Measurements from ENCODE around the gene ECHDC3.

DNA sequence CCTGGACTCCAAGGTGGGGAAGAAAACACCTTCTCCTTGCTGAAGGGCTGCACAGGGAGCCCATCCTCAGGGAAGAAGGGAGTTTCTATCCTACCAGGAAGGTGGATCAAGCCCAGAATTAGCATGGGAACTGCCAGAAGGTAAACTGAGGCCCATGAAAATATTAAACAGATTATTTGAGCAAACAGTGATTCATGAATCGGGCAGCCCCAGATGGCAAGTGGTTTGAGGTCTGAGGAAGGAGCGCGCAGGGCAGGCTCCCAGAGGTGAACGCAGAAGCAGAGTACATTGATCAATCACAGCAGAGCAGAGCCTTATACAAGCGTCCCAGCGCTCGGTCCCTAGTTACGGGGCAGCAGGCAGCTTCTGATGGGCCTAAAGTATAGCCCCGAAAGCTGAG, 45.2 kb downstream of the ECHDC3 start:
- TF ChIP-seq, protein P1, sequence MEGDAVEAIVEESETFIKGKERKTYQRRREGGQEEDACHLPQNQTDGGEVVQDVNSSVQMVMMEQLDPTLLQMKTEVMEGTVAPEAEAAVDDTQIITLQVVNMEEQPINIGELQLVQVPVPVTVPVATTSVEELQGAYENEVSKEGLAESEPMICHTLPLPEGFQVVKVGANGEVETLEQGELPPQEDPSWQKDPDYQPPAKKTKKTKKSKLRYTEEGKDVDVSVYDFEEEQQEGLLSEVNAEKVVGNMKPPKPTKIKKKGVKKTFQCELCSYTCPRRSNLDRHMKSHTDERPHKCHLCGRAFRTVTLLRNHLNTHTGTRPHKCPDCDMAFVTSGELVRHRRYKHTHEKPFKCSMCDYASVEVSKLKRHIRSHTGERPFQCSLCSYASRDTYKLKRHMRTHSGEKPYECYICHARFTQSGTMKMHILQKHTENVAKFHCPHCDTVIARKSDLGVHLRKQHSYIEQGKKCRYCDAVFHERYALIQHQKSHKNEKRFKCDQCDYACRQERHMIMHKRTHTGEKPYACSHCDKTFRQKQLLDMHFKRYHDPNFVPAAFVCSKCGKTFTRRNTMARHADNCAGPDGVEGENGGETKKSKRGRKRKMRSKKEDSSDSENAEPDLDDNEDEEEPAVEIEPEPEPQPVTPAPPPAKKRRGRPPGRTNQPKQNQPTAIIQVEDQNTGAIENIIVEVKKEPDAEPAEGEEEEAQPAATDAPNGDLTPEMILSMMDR (IDR thresholded peaks at IDR 0.05), result no peak
- no peak for TF ChIP-seq POLR2A (IDR thresholded peaks at IDR 0.05)

Data from adrenal gland (tissue), 5 donors.